GM18499 (cell line): ENCODE results near the gene PERCC1.
"Not testable (repeated sequence)": the region's sequence is repeated elsewhere in the genome, so short reads cannot be mapped to it uniquely, and the experiment has no call there.

Source experiments
- ATAC-seq: cut with Tn5 transposase; IDR thresholded peaks from one replicate; pipeline ENCODE4 v1.9.1; 2021; ENCODE audit warnings: moderate number of reproducible peaks; ENCODE audit not compliant: insufficient read depth, unreplicated experiment

The PERCC1 gene

DNA sequence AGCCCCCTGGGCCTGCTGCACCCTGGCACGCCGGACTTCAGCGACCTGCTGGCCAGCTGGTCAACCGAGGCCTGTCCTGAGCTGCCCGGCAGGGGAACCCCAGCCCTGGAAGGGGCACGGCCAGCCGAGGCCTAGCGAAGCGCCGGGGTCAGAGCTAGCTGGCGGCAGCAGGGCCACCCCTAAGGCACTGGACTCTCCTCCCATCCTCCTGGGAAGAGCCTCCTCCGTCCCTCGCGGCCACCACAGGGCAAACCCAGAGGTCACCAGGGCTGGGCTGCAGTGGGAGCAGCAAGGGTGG, 2.3 kb downstream of the PERCC1 start:
- ATAC-seq, result no peak

DNA sequence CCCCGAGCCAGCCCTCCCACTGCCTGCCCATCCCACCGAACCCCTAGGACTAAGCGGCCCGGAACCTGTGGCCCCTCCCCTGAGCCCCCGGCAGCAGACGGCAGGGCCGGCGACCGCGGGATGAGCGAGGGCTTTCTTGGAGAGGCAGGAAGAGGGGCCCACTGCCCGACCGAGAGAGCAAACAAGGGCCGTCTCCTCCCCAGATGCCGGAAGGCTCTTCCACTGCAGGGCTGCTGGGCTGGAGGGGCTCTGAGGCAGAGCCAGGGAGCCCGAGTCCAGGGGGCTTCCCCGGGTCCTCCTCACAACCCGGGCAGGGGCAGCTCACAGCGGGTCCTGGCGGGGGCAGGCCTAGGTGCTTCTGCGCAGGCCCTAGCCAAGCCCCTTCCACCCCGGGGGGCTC, 2.9 kb downstream of the PERCC1 start:
- ATAC-seq, result no peak

DNA sequence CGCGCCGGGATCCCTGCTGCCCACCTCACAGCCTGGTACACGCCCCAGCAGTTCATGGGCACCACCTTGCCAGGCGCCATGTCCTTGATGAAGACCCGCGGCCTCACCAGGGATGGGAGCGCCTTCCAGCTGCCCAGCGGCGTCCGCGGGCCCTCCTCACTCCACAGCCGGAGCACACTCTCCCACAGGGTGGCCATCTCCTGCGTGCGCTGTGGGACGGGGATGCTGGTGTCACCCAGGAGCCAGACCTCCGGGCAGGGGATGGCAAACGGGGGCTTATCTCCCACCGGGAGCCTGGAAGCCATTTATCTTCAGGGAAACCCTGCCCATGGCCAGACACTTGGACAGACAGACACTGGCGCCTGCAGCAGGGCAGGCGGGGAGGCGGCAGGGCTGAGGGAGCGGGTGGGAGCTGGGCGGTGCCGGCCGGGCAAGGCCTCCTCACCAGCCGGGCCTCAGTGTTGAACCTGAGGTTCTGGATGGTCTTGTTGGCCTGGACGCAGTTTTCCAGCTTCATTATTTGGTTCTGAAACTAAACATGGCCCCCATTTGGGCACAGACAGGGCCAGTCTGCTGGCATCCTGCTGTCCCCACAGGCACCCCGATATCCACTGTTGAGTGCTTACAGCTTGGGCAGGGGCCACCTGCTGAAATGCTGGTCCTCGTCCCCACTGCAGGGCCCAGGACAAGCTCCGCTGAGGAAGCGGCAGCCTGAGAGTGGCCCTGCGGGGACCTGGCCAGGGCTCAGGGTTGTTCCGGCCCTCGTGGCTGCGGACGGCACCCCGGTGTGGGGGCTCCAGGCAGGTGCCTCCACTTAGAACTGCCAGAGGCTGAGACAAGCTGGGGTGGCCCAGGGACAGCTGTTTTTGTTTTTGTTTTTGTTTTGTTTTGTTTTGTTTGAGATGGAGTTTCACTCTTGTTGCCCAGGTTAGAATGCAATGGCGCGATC, 4.0 kb downstream of the PERCC1 start:
- no peak for ATAC-seq

DNA sequence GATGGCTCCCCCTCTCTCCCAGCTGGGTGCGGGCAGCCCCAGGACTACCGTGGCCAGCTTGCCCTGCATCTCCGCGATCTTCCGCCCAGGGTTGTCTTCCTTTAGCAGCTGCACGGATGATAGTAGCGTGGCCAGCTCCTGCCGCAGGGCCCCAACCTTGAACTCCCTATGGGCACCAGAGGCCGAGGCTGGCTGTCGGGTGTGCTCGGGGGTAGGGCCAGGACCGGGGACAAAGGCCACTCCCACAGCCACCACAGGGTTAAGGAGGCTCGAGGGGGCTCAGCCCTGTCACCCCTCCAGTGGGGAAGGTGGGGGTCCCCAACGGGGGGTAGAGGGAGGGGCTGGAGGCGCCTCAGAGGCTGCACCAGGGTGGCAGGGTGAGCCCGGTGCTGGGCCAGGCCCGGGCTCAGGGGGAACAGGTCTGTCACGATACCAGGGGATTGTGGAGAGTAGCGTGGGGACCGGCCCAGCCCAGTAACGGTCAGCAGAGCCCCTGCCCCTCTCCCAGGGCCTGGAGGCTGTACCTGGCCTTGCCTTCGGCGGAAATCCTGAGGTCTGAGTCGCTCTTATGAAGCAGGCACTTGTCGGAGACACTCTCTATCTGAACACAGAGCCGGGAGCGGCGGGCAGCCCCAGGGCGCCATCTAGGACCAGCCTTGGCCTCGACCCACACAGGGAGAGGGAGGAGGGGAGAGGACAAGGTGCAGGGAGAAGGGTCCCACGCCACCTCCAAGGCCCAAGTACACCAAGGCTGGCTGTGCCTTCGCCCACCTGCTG, 5.2 kb downstream of the PERCC1 start:
- ATAC-seq, result no peak

DNA sequence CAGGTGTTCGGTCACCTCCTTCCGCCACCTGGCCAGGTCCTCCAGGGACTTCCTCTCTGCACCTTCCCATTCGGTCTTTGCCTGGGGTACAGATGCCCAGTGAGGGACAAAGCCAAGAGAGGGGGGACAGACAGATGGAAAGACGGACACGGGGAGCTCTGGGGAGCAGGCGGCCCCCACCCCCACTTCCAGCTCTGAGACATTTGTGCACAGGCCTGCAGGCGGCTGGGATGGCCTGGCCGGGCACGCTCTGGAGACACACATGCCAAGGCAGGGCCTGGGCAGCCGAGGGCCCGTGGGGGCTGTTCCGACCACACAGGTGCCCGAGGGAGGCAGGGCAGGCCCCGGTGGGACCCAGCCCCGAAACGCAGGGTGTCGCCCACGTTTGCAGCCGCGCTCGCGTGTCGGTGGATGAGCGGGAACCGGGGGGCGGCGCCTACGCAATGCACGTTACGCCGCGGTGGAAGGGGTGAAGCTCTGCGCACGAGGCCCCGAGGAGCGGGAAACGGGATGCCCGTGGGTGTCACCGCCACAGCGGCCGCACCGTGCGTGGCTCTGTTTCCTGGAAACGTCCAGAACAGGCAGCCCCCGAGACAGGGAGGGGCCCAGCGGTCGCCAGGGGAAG, 6.0 kb downstream of the PERCC1 start:
- no peak for ATAC-seq

DNA sequence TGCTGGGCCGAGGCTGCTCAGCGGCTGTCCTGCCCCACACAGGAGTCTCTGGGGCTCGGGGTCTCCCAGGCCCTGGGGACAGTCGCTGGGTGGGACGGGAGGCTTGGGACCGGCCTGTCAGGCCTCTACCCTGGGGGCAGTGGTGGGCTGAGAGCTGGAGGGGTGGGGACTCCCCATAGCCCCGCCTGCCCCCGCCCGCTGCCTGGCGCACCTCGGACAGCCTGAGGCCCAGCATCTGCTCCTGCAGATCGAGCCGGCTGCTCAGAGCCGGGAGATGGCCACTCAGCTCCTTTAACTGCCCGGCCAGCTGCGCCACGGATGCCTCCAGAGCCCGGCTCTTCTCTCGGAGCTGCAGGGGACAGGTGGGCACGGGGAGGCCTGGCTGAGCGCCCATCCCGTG, 6.7 kb downstream of the PERCC1 start:
- no peak for ATAC-seq

DNA sequence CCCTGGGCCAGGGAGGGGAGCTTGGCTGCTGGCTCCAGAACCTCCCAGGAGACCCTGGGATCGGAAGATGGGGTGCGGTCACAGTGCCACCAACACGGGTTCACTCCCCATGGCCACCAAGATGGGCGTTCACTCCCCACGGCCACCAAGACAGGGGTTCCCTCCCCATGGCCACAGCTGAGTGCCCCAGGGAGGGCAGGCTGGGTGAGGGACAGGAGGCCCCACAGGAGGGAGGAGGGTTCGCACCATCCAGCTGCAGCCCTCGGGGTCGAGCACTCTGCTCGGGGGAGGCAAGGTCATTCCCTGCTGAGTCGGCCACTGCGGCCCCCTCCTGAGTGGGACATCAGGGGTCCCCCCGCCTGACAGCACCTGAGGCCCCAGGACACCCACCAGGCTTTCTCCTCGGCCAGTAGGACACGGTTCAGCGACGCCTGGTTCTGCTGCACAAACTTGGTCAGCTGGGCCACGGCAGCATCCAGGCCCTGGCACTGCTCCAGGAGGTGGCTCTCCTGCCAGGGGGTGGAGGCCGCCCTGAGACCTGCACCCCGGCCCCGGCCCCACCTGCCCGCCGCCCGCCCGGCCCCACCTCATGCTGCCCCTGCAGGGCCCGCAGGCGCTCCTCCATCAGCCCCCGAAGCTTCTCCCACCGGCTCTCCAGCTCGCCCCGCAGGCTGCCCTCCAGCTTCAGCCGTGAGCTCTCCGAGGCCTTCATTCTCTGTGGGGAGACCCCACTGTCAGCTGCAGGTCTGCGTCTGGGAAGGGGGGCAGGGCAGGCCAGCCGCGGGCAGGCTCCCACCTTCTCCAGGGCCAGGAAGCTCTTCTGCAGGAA, 7.6 kb downstream of the PERCC1 start:
- ATAC-seq, result no peak

DNA sequence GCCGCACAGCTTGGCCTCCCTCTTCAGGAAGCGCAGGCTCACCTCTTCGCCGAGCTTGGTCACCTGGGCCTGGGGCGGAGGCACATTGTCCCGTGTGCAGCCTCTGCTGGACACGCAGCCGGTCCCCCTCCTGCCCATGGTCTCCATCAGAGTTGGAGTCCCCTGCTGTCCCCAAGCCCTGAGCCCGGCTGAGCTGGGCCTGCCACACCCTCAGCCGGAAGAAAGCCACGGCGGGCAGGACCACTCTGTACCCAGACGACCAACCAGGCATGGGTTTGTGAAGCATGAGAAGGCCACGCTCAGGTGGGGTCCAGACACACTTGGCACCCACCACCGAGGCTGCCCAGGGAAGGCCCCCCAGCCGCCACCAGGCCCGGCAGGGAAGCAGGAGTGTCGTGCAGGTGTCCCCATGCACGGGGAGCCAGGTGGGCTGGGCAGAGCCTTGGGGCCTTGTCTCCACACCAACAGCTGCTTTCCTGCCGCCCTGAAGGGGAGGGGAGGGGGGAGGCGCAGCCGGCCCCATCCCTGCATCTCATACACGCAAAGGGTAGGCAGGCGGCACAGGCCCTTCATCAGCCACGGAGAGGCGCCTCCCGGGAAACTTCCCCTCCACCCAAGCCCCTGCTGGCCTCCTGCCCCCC, 8.3 kb downstream of the PERCC1 start:
- no peak for ATAC-seq

DNA sequence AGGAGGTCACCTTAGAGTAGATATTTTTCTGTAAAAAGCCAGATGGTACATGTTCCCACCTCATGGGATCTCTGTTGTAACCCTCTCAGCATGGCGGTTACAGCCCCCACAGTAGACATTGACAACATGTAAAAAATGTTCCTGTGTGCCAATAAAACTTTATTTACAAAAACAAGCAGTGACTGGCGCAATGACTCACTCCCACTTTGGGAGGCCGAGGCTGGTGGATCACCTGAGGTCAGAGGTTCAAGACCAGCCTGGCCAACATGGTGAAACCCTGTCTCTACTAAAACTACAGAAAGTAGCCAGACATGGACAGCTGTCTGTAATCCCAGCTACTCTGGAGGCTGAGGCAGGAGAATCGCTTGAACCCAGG, 8.8 kb downstream of the PERCC1 start:
- ATAC-seq, result not testable (repeated sequence)

DNA sequence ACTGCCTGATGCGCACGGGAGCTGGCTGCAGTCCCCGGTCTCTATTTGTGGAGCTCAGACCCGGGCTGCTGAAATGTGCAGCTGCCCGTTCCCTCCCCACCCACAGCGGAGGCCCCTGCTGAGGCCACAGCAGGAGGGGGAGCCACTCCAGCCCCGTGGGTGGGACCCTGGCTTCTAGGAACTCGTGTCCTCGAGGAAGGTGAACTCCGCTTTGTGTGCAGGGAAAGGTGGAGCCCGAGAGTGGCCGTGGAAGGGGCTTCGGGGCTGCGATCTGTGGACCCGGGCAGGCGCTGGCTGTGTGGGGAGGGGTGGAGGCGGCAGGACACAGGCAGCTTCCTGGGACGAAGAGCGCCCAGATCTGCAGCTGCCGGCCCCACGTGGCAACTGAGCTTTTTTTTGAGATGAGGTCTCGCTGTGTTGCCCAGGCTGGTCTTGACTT, 10.5 kb downstream of the PERCC1 start:
- no peak for ATAC-seq

DNA sequence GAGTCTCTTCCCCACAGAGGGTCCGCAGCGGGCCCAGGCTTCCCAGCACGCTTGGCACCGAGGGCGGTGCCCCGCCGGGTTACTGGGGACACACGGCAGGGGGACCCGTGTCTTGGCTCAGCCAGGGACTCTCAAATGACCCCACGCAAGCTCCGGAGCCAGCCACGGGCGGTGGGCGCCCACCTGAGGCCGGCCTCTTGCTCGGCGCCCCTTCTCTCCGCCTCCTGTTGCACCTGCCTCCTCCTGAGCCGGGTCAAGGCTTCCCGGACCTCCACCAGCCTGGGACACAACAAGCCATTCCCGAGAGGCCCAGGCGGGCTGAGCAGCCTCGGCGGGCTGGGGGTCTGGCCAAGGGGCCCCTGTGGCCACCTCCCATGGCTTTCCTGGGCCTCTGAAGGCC, 11.8 kb downstream of the PERCC1 start:
- ATAC-seq, result no peak

DNA sequence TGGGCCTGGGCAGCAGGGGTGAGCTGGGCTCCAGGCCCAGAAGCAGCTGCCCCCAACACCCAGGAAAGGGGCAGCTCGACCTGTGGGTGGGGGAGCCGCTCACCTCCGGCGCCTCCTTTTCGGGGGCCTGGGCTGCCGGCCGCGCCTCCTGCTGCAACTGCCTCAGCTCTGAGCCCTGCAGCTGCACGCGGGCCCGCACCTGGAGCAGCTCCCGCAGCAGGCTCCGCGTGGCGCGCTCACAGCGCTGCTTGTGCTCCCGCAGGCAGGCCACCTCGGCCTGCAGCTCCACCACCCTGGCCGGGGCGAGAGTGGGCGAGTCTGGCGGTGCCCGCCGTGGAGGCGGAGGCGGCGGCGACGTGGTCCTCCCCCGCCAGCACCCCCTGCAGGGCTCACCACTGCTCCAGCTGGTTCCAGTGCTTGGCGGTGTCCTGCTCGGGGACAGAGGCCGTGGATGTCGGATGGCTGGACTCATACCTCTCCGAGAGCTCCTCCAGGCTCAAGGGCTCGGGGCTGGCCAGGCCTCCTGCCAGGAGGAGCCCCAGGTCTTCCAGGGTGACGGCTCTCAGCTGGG, 12.6 kb downstream of the PERCC1 start:
- ATAC-seq, result no peak

DNA sequence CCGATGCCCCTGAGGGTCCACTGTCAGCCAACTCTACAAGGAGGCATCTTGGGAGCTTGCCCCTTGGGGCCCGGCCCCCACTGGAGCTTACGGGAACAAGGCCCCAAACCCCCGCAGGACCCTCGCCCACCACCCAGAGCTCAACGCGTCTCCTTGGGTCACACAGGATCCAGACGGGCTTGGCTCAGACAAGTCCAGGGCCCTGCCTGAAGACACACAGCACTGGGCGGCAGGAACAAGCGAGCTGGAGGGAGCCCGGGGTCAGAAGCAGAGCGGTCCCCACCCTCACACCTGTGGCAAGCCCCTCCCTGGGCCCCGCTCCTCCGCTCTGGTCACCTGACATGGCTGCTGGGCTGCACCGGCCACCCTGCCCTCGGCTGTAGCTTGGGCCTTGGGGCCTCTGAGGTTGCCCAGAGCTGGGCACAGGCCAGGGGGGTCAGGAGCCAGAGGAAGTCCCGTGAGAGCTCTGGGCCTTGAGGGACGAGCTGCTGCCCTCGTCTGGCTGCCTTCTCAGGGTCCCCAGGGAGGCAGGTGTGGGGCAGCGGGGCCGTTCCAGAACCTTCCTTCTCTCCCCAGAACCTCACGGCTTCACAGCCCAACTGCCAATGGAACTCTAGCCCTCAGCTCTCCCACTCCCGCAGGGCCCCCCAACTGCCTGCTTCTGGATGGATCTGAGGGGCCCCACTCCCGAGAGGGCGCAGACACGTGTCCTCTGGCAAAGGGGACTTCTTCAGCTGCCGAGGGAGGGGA, 13.3 kb downstream of the PERCC1 start, which contains the start of gene CCDC154:
Gene CCDC154 (minus strand): TSS at position 577 of the 750 bp plus-strand sequence. CDS start 234 bp downstream, at position 343.
- ATAC-seq, result no peak

DNA sequence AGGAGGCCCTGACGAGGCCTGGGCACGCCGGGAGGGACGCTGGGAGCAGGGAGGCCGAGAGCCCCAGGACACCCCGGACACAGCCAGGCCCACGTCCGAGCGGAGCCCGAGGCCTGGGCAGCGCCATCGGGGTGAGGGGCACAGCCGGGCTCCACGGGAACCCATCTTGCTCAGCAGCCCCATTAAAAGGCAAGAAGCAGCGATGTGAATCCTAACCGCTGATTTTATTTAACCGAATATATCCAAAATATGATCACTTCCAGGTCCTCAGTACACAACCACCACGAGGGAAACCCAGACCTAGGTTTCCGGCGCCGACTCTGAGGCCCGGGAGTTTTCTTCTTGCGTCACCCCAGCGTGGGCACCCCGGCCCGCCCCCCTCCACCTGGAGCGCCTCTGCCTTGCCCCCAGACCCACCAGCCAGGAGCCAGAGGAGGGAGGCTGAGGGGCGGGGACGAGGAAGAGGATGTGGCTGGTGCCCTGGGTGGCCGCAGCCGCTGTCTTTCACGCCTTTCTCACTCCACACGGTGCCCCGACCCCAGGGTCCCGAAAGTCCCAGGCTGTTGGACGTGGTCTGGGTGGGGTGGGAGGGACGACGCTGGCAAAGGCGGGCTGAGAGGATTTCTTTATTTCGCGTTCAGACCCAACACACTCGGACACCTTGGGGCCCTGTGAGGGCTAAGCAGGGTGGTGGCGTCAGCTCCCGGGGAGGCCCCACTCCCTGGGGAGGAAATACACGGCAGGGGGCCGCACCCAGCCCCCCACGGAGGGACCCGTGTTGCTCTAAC, 14.0 kb downstream of the PERCC1 start:
- ATAC-seq, result no peak

DNA sequence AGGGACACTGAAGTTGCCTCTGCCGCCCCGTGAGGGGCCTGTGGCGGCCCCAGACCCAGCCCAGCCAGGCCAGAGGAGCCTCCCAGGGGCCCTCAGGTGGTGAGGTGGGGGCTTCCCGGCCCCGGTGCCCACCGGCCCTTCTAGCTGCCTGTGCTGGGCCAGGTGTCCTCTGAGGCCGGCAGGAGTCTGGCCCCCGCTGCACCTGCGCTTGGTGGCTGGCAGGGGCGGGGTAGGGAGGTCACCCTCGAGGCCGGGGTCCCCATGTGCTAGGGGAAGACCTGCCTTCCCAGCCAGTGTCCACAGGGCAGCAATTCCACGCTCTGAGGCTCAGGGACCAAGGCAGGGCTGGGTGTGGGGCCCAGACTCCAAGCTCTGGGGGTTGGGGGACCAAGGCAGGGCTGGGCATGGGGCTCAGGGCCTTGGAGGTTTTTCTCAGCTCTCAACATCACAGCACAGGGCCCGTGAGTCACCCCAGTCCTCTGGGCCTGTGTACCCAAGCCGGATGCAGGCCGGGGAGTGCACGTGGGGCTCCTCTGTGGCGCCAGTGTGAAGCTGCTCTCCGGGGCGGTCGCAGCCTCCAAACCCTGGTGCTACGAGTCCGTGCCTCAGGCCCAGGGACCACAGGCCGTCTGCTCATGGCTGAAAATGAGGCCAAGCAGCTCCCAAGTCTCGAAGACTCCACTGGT, 14.8 kb downstream of the PERCC1 start:
- no peak for ATAC-seq

DNA sequence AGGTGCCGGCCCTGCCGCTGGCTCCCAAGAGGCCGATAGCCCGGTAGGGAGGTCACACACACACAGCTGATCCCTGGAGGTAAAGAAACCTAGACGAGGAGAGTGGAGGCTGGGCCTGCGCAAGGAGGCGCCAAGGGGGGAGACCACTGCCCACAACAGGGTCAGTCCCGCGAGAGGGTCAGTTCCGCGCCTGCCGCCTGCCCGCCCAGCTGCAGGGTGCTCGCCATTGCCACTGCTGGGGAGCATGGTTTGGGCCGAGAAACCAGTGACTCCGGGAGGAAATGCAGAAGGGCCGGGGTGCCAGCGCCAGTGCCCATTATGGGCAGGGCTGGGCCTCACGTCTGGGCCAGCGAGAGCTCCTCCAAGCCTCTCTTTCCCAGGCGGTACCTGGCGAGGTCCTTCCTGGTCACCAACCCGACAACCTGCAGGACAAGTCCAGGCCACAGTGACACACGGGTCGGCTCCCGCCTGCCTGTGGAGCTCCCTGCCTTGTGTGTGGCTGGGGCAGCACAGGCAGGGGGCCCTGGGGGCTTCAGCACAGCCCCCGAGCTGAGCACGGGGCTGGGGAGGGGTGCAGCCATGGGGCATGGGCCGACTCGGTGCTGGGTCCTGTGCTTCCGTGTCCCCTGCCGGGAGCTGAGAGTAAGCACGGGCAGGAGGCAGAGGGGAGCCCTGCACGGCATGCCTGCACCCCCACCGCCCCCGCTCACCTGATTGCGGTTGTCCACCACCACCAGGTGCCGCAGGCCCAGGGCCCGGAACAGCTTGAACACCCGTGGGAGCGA, 15.6 kb downstream of the PERCC1 start:
- ATAC-seq, result no peak

DNA sequence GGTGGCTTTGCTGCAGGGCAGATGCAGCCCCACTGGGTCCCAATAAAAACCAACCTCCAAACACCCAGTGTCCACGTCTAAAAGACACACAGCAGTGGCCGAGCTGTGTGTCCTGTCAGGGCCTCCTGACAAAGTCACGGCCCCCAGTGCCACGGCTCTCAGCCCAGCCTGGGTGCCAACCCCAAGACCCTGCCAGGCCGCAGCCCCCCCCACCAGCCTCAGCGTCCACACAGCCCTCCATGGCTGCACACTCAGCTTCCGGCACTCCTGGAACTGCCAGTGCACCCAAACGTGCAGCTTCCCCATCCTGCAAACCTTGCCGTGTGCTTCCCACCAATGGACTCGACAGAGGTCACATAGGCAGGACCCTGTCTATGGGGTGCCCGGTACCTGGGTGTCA, 17.1 kb downstream of the PERCC1 start:
- ATAC-seq, result no peak
